Upper lobe of right lung (tissue), 1 donor: ENCODE data around the gene KCTD1. TPM values are rescaled to one million over a fixed set of nuclear protein-coding genes. Genes with fewer than 3 reads are reported as not detected.

Experiments used
- ATAC-seq: fragments of 200-7000 bp; cut with Tn5 transposase; one replicate; pipeline ENCODE4 v1.9.1; 2020; ENCODE audit warnings: mild to moderate bottlenecking, moderate library complexity
- DNase-seq: peaks from one replicate; pipeline ENCODE4 v3.0.0-alpha.2; 2020
- H3K27ac ChIP-seq: fragments of 200-600 bp; one replicate; pipeline ENCODE4 v1.8.0; 2022
- H3K27me3 ChIP-seq: fragments of 200-600 bp; one replicate; pipeline ENCODE4 v1.8.0; 2022; ENCODE audit warnings: mild to moderate bottlenecking
- H3K36me3 ChIP-seq: fragments of 200-600 bp; one replicate; pipeline ENCODE4 v1.8.0; 2022
- H3K4me1 ChIP-seq: fragments of 200-600 bp; one replicate; pipeline ENCODE4 v1.8.0; 2022
- H3K4me3 ChIP-seq: fragments of 200-600 bp; one replicate; pipeline ENCODE4 v1.8.0; 2022; ENCODE audit warnings: mild to moderate bottlenecking
- H3K9me3 ChIP-seq: fragments of 200-600 bp; one replicate; pipeline ENCODE4 v1.8.0; 2022
- intact Hi-C: fragments of 100-400 bp; cut with DNase I; formaldehyde crosslinking; loops from one replicate; pipeline ENCODE4 v1.11.0; 2022
- total RNA-seq: library from RNA; stranded (reverse); fragmentation: NEBNext Ultra II Directional; extraction: Animal tissue kit (Norgen Biotek cat#: 25700); gene quantifications from one replicate; pipeline ENCODE4 v1.2.1, GENCODE V29; 2021
- TF ChIP-seq, protein P1 (sequence below): fragments of 200-600 bp; IDR thresholded peaks from one replicate; pipeline ENCODE4 v1.8.0; 2022; ENCODE audit warnings: antibody characterized with exemption
- donor health status: DM: no; HTN: yes; CAD: no; lungs with severe emphysema.

Gene KCTD1
- total RNA-seq, 1 donor from 2014 or later, result 9.8 TPM

DNA sequence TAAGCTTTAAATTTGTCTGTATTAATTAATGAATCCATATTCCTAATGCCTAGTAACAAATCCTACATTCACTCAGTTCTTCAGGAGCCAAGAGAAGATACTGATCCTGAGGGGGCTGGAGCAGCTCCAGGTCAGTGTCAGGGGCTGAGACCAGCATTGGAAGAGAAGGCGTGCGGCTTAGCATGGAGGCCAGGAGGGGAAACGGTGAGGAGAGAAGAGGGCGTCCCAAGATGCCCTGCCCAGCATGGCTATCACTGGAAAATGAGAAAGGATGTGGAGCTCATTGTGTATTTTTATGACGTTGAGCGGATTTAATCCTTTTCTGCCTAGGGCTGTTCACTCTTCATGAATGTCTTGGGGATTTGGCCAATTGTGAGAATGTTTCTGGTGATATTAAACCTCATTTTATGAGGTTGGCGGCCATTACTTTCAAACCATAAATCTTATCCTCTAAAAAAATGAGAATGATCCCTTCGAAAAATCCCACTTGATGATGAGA lies 131.7 kb downstream of the KCTD1 start:
- intact Hi-C loops, result no loop called here
- no peaks in the 10 kb centered on the region for H3K9me3 ChIP-seq
- no peaks in the 10 kb centered on the region for H3K4me1 ChIP-seq
- H3K4me3 ChIP-seq, result no peak overlapping the region
- H3K36me3 ChIP-seq, result no peaks in the 10 kb centered on the region
- DNase-seq (no peak), ATAC-seq (no peak)
- no peak overlapping the region for H3K27ac ChIP-seq
- TF ChIP-seq, protein P1, sequence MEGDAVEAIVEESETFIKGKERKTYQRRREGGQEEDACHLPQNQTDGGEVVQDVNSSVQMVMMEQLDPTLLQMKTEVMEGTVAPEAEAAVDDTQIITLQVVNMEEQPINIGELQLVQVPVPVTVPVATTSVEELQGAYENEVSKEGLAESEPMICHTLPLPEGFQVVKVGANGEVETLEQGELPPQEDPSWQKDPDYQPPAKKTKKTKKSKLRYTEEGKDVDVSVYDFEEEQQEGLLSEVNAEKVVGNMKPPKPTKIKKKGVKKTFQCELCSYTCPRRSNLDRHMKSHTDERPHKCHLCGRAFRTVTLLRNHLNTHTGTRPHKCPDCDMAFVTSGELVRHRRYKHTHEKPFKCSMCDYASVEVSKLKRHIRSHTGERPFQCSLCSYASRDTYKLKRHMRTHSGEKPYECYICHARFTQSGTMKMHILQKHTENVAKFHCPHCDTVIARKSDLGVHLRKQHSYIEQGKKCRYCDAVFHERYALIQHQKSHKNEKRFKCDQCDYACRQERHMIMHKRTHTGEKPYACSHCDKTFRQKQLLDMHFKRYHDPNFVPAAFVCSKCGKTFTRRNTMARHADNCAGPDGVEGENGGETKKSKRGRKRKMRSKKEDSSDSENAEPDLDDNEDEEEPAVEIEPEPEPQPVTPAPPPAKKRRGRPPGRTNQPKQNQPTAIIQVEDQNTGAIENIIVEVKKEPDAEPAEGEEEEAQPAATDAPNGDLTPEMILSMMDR, result no peak
- no peaks in the 10 kb centered on the region for H3K27me3 ChIP-seq

DNA sequence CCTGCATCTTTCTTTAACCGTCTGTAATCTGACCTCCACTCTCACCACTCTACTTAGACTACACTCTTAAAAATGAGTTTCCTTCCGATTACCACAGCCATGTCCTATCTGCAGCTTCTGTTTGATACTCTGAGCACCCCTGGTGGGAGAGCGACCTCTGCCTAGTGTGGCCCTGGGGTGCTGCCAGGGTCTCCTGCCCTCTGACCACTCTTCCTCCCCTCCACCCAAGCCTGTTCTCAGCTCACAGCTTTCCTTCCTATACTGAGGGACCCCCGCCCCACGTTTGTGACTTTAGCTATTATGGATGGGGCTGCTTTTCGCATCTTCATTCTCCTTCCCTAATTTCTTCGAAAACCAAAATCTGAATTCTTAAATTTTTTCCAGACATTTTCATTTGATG lies 132.7 kb downstream of the KCTD1 start:
- TF ChIP-seq, protein P1, result no peak
- Histone ChIP-seq H3K4me3 (no peak overlapping the region), H3K36me3 (no peaks in the 10 kb centered on the region), H3K27me3 (no peaks in the 10 kb centered on the region), H3K27ac (no peak overlapping the region), H3K4me1 (no peaks in the 10 kb centered on the region), H3K9me3 (no peaks in the 10 kb centered on the region)
- DNase-seq, result no peak
- ATAC-seq, result no peak
- intact Hi-C loops, result no loop called here

DNA sequence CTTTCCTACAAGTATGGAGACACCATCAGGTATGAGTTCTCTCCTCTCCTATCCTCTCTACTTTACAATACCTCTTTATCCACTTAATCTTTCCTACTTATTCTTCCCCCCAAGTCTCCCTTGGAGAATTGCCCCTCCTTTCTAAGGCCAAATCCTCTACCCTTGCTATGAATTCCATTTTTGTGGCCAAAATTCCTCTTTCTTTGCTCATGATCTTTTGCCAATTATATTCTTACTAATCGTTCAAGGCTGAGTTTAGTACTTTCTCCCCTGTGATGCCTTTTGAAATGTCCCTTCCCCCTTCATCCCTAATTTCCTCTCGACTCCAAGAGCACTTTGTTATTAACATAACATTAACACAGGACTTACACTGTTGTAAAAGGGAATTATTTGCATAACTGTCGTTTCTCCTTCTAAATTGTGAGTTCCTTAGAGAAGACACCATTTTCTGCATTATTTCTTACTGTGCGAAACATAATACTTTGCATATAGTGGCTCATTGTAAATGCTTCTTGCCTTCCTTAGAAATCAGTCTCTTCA lies 133.4 kb downstream of the KCTD1 start:
- ATAC-seq (no peak), DNase-seq (no peak)
- H3K36me3 ChIP-seq, result no peaks in the 10 kb centered on the region
- TF ChIP-seq, protein P1, result no peak
- H3K4me1 ChIP-seq, result no peaks in the 10 kb centered on the region
- H3K27me3 ChIP-seq, result no peaks in the 10 kb centered on the region
- no peak overlapping the region for H3K27ac ChIP-seq
- intact Hi-C loops, result no loop called here
- H3K4me3 ChIP-seq, result no peak overlapping the region
- H3K9me3 ChIP-seq, result no peaks in the 10 kb centered on the region

DNA sequence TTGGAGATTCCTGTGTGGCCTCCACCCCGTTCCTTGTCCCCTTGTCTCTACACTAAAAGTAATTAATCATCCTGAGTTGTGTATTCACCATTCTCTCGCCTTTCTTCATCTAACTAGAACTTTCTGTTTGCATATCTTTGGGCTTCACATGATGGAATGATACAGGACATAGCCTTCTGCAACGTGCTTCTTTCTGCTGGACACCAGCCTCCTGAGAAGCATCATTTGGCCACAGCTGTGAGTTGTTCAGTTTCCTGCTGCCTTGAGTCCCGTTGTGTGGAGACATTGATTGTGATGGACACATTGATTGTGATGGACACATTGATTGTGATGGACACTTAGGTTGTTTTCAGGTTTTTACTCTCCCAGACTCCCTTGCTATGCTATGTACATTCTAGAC lies 139.3 kb downstream of the KCTD1 start:
- Histone ChIP-seq H3K36me3 (no peaks in the 10 kb centered on the region), H3K27ac (no peak overlapping the region), H3K9me3 (no peaks in the 10 kb centered on the region), H3K27me3 (no peaks in the 10 kb centered on the region), H3K4me1 (no peaks in the 10 kb centered on the region), H3K4me3 (no peak overlapping the region)
- DNase-seq, result no peak
- TF ChIP-seq, protein P1, result no peak
- no peak for ATAC-seq
- intact Hi-C loops, result no loop called here

DNA sequence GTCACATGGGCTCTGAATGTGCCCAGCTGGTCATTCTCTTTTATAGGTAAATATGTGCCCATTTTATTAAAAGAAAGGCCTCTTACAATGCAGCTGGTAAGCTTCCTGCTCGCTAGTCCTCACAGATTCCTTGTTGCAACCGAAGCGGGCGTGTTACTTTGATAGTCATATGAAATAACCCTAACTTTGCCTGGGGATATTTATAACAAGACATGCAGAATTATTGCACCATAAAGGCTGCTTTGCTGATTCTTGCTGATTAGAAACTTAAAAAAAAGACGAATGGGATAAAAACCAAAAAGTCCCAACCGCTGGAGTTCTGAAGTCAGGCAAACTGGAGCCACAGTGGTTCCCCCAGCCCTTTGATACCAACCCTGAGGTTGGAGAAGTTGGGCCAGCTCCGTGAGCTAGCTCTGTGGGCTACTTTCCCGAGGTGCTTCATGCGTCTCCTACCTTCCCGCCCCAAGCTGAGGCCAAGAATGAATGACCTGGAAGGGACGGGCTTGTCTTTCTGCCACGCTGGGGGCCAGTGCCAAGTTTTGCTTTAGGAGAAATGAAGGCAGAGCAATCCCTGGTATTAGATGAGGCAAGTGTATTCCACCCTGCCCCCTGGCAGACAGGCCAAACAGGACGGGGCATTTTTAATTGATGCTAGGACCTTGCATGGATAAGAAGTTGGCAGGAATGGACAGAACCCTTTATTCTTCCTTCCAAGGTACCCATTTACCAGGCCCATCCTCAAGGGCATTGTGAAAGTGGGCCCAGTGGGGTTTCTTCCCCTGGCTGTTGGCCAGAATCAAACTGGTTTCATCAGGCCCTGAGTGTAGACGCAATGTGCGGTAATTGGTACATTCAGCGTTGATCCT lies 140.4 kb downstream of the KCTD1 start:
- H3K27ac ChIP-seq, result no peak overlapping the region
- intact Hi-C loops, result no loop called here

More for the DNA sequence above, 140.4 kb downstream of the KCTD1 start:
- no peaks in the 10 kb centered on the region for H3K27me3 ChIP-seq
- no peaks in the 10 kb centered on the region for H3K36me3 ChIP-seq
- no peaks in the 10 kb centered on the region for H3K9me3 ChIP-seq
- TF ChIP-seq, protein P1, result no peak
- H3K4me1 ChIP-seq, result no peaks in the 10 kb centered on the region
- DNase-seq (no peak), ATAC-seq (no peak)
- no peak overlapping the region for H3K4me3 ChIP-seq
